Esophagus squamous epithelium (tissue), 5 donors: ENCODE data around the gene CDH9. TPM values are rescaled to one million over a fixed set of nuclear protein-coding genes. Genes with fewer than 3 reads are reported as not detected.
"Not testable (repeated sequence)": the region's sequence is repeated elsewhere in the genome, so short reads cannot be mapped to it uniquely, and the experiment has no call there.

Experiments used
- DNase-seq: peaks from one replicate; lab custom pipeline; 2025; lab: John Stamatoyannopoulos, UW
- H3K27ac ChIP-seq, 4 donors: fragments of 200-600 bp; sonication (generic); one replicate each; pipeline ENCODE4 v1.5.1; 2016 to 2019; ENCODE audit warnings: mild to moderate bottlenecking in 1 of 4
- H3K27me3 ChIP-seq, 4 donors: fragments of 200-600 bp; sonication (generic); 1 replicate in 3 of 4; 2 replicates in 1 of 4; pipeline versions ENCODE4 v1.5.1 to v1.6.0; 2017 to 2021; ENCODE audit warnings: antibody characterized with exemption in 1 of 4
- H3K36me3 ChIP-seq, 3 donors: fragments of 200-600 bp; sonication (generic); one replicate each; pipeline ENCODE4 v1.5.1; 2016 to 2019
- H3K4me1 ChIP-seq, 3 donors: fragments of 200-600 bp; sonication (generic); one replicate each; pipeline ENCODE4 v1.5.1; 2017 to 2019
- H3K4me3 ChIP-seq, 4 donors: fragments of 200-600 bp; sonication (generic); 1 replicate in 3 of 4; 2 replicates in 1 of 4; pipeline ENCODE4 v1.5.1; 2016 to 2019; ENCODE audit warnings: mild to moderate bottlenecking in 2 of 4, moderate library complexity in 1 of 4
- H3K9me3 ChIP-seq, 3 donors: fragments of 200-600 bp; sonication (generic); one replicate each; pipeline ENCODE4 v1.5.1; 2016 to 2019
- CTCF ChIP-seq, 6 experiments: fragments of 450-650 bp in 4 of 6; fragments of 200-600 bp in 2 of 6; sonication (generic) in 2 of 6; IDR thresholded peaks; one replicate each; pipeline ENCODE4 v1.5.1; 2016 to 2019; ENCODE audit warnings: antibody characterized with exemption in 6 of 6, mild to moderate bottlenecking in 4 of 6, moderate library complexity in 4 of 6
- POLR2A ChIP-seq, 4 donors: fragments of 450-650 bp; IDR thresholded peaks; one replicate each; pipeline ENCODE4 v1.6.1; 2017; ENCODE audit warnings: antibody characterized with exemption in 4 of 4, mild to moderate bottlenecking in 4 of 4, moderate library complexity in 3 of 4
- WGBS, 2 donors: methylation state at CpG; one replicate each; pipeline ENCODE4 v1.1.5; 2018; 5-methylcytosine and 5-hydroxymethylcytosine counted together
- intact Hi-C: fragments of 100-400 bp; cut with DNase I; formaldehyde crosslinking; loops from one replicate; pipeline ENCODE4 v1.15.0; 2022
- total RNA-seq, 4 donors: library from RNA; depleted of rRNA; stranded (reverse); fragments of >200 nt; gene quantifications; one replicate each; pipeline ENCODE4 v1.1.0, GENCODE V29; 2016
- donor health status: DM: yes; HTN: yes; CAD: no.

CDH9 gene
- total RNA-seq, 4 donors from 2014 or later: not detected

- Histone ChIP-seq H3K4me3 (no peak overlapping the region), H3K27ac (no peak overlapping the region), H3K36me3 (no peaks in the 10 kb centered on the region), H3K4me1 (no peaks in the 10 kb centered on the region), H3K27me3 (no peaks in the 10 kb centered on the region), H3K9me3 (peaks cover 0 to 33% (median 8%) of the 10 kb centered on the region in 3 donors)
- intact Hi-C loops: no loop called here
- TF ChIP-seq CTCF (IDR thresholded peaks at IDR 0.05): no peak
- TF ChIP-seq POLR2A (IDR thresholded peaks at IDR 0.05): no peak
- DNase-seq: no peak
Measured at GRCh38 chr5:26856238-26856637, 182.1 kb downstream of the CDH9 start.

GRCh38 chr5:26852450-26852849 lies 185.9 kb downstream of the CDH9 start:
- H3K36me3 ChIP-seq, intact Hi-C loops, H3K4me1 ChIP-seq, H3K27me3 ChIP-seq, H3K27ac ChIP-seq, DNase-seq, H3K4me3 ChIP-seq: not testable (repeated sequence)
- 74 to 84% methylated on average over 4 to 7 of the region's 8 CpGs for WGBS, 2 donors
- peaks cover 0 to 33% (median 8%) of the 10 kb centered on the region in 3 donors for H3K9me3 ChIP-seq

GRCh38 chr5:26847041-26847736 lies 191.2 kb downstream of the CDH9 start:
- H3K4me3 ChIP-seq: no peak overlapping the region
- no peaks in the 10 kb centered on the region for H3K36me3 ChIP-seq
- 74 to 82% methylated on average over 8 to 11 of the region's 14 CpGs for WGBS, 2 donors
- H3K27ac ChIP-seq: no peak overlapping the region
- no peak for TF ChIP-seq POLR2A (IDR thresholded peaks at IDR 0.05)
- TF ChIP-seq CTCF (IDR thresholded peaks at IDR 0.05): no peak
- peaks cover 0 to 3% (median 1%) of the 10 kb centered on the region in 3 donors for H3K9me3 ChIP-seq
- DNase-seq: no peak
- no peaks in the 10 kb centered on the region for H3K4me1 ChIP-seq
- intact Hi-C loops: no loop called here
- H3K27me3 ChIP-seq: no peaks in the 10 kb centered on the region

- H3K9me3 ChIP-seq: peaks cover 0 to 3% (median 0%) of the 10 kb centered on the region in 3 donors
Measured at GRCh38 chr5:26843677-26844076, 194.7 kb downstream of the CDH9 start.

GRCh38 chr5:26833596-26833995 lies 204.8 kb downstream of the CDH9 start:
- no peaks in the 10 kb centered on the region for H3K4me1 ChIP-seq
- intact Hi-C loops: no loop called here
- H3K27ac ChIP-seq: no peak overlapping the region
- WGBS, 2 donors: 22 to 63% methylated on average over 2 of the region's 3 CpGs
- H3K36me3 ChIP-seq: no peaks in the 10 kb centered on the region
- H3K4me3 ChIP-seq: no peak overlapping the region
- H3K9me3 ChIP-seq: peaks cover 0 to 2% (median 0%) of the 10 kb centered on the region in 3 donors
- no peak for DNase-seq
- no peaks in the 10 kb centered on the region for H3K27me3 ChIP-seq
- no peak for TF ChIP-seq CTCF (IDR thresholded peaks at IDR 0.05)
- no peak for TF ChIP-seq POLR2A (IDR thresholded peaks at IDR 0.05)

More at GRCh38 chr5:26843677-26844076, 194.7 kb downstream of the CDH9 start:
- Histone ChIP-seq H3K4me3 (no peak overlapping the region), H3K4me1 (no peaks in the 10 kb centered on the region), H3K36me3 (no peaks in the 10 kb centered on the region), H3K27me3 (no peaks in the 10 kb centered on the region), H3K27ac (no peak overlapping the region)
- TF ChIP-seq CTCF (IDR thresholded peaks at IDR 0.05) (no peak), POLR2A (IDR thresholded peaks at IDR 0.05) (no peak)
- DNase-seq: no peak
- WGBS, 2 donors: 78 to 80% methylated on average over 2 of the region's 2 CpGs
- intact Hi-C loops: no loop called here
